ENCODE results near the gene CDCA5.
A peak's percentile ranks its signal among the peaks of the same experiment; 100 is the strongest.

- peak; percentile 70 for TF ChIP-seq CTCF (conservative IDR thresholded peaks at IDR 0.05; ENCODE audit: low read depth, low read length)
- no peak for TF ChIP-seq EZH2 (IDR thresholded peaks at IDR 0.05; ENCODE audit: borderline replicate concordance, low read depth, low read length, poor library complexity, severe bottlenecking)
Measured at GRCh38 chr11:65078151-65078550, 5.7 kb downstream of the CDCA5 start.
